Liver (tissue), 3 donors: ENCODE measurements around the gene ZNF189.

ENCODE experiments used
- ATF3 ChIP-seq: IDR thresholded peaks from 2 replicates; pipeline ENCODE4 v1.6.1; 2016; ENCODE audit warnings: antibody characterized with exemption
- CTCF ChIP-seq: fragments of 150-350 bp; IDR thresholded peaks from 2 replicates; pipeline ENCODE4 v1.5.1; 2017; ENCODE audit warnings: improper control_type of control experiment, low read depth, low read length; ENCODE audit not compliant: missing input control
- GABPA ChIP-seq, 2 donors: IDR thresholded peaks in 1 of 2; conservative IDR thresholded peaks in 1 of 2; 2 replicates each; pipeline ENCODE4 v1.6.1; 2016; ENCODE audit warnings: antibody characterized with exemption in 2 of 2, mild to moderate bottlenecking in 1 of 2, moderate library complexity in 1 of 2
- HNF4A ChIP-seq, 2 donors: conservative IDR thresholded peaks; 2 replicates each; pipeline ENCODE4 v1.6.1; 2016; ENCODE audit warnings: antibody characterized with exemption in 2 of 2, mild to moderate bottlenecking in 2 of 2
- HNF4G ChIP-seq: IDR thresholded peaks from 2 replicates; pipeline ENCODE4 v1.6.1; 2016; ENCODE audit warnings: antibody characterized with exemption
- JUND ChIP-seq, 2 donors: IDR thresholded peaks; 2 replicates each; pipeline ENCODE4 v1.6.1; 2016; ENCODE audit warnings: antibody characterized with exemption in 2 of 2
- RAD21 ChIP-seq, 2 donors: IDR thresholded peaks; 2 replicates each; pipeline ENCODE4 v1.6.1; 2016; ENCODE audit warnings: antibody characterized with exemption in 2 of 2, mild to moderate bottlenecking in 2 of 2
- REST ChIP-seq: IDR thresholded peaks from 2 replicates; pipeline ENCODE4 v1.6.1; 2016; ENCODE audit warnings: antibody characterized with exemption, mild to moderate bottlenecking
- RXRA ChIP-seq, 2 donors: IDR thresholded peaks; 2 replicates each; pipeline ENCODE4 v1.6.1; 2017 to 2018; ENCODE audit warnings: antibody characterized with exemption in 2 of 2, mild to moderate bottlenecking in 1 of 2
- SP1 ChIP-seq: IDR thresholded peaks from 2 replicates; pipeline ENCODE4 v1.6.1; 2018; ENCODE audit warnings: antibody characterized with exemption, mild to moderate bottlenecking
- TAF1 ChIP-seq: conservative IDR thresholded peaks from 2 replicates; pipeline ENCODE4 v1.6.1; 2016; ENCODE audit warnings: antibody characterized with exemption, mild to moderate bottlenecking
- donor health status: healthy.
- donor health status: healthy.

GRCh38 chr9:101362450-101362849 lies 36.2 kb upstream of the ZNF189 start:
- no peak for TF ChIP-seq CTCF
- TF ChIP-seq GABPA (IDR thresholded peaks at IDR 0.05 in 1 of 2, conservative IDR thresholded peaks at IDR 0.05 in 1 of 2), result no peak
- no peak for TF ChIP-seq SP1
- no peak for TF ChIP-seq REST
- TF ChIP-seq ATF3, result no peak
- TF ChIP-seq HNF4A (conservative IDR thresholded peaks at IDR 0.05), result no peak
- no peak for TF ChIP-seq HNF4G
- no peak for TF ChIP-seq TAF1
- no peak for TF ChIP-seq RXRA (IDR thresholded peaks at IDR 0.05)
- no peak for TF ChIP-seq RAD21 (IDR thresholded peaks at IDR 0.05)
- no peak for TF ChIP-seq JUND (IDR thresholded peaks at IDR 0.05)
